Esophagus muscularis mucosa (tissue), 4 donors: ENCODE measurements around the gene EBF4.
A peak's percentile ranks its signal among the peaks of the same experiment; 100 is the strongest.

Experiments used
- CTCF ChIP-seq, 3 experiments: fragments of 200-600 bp in 2 of 3; fragments of 450-650 bp in 1 of 3; sonication (generic) in 2 of 3; IDR thresholded peaks; one replicate each; pipeline ENCODE4 v1.5.1; 2017 to 2019; ENCODE audit warnings: antibody characterized with exemption in 3 of 3, mild to moderate bottlenecking in 2 of 3, moderate library complexity in 1 of 3
- EP300 ChIP-seq: sonication (generic); formaldehyde crosslinking; IDR thresholded peaks from one replicate; pipeline ENCODE4 v1.6.1; 2017; ENCODE audit warnings: antibody characterized with exemption
- POLR2A ChIP-seq: fragments of 450-650 bp; IDR thresholded peaks from one replicate; pipeline ENCODE4 v1.6.1; 2017; ENCODE audit warnings: antibody characterized with exemption, moderate library complexity, mild to moderate bottlenecking, low read depth
- POLR2AphosphoS5 ChIP-seq, 2 donors: sonication (generic); formaldehyde crosslinking; IDR thresholded peaks; one replicate each; pipeline ENCODE4 v1.6.1; 2017; ENCODE audit warnings: antibody characterized with exemption in 2 of 2

GRCh38 chr20:2752567-2753460 is 60.2 kb downstream of the EBF4 start:
- TF ChIP-seq CTCF (IDR thresholded peaks at IDR 0.05) (peak; percentile 34 to 61 (median 35)), POLR2AphosphoS5 (IDR thresholded peaks at IDR 0.05) (no peak), POLR2A (no peak), EP300 (no peak)
